ENCODE measurements around the gene ALKBH3.

GRCh38 chr11:43934601-43935423 is 54.2 kb downstream of the ALKBH3 start:
- no peak for TF ChIP-seq PATZ1 (CRISPR knock-in tag; IDR thresholded peaks at IDR 0.05; ENCODE audit: borderline replicate concordance)
- TF ChIP-seq, protein P1, sequence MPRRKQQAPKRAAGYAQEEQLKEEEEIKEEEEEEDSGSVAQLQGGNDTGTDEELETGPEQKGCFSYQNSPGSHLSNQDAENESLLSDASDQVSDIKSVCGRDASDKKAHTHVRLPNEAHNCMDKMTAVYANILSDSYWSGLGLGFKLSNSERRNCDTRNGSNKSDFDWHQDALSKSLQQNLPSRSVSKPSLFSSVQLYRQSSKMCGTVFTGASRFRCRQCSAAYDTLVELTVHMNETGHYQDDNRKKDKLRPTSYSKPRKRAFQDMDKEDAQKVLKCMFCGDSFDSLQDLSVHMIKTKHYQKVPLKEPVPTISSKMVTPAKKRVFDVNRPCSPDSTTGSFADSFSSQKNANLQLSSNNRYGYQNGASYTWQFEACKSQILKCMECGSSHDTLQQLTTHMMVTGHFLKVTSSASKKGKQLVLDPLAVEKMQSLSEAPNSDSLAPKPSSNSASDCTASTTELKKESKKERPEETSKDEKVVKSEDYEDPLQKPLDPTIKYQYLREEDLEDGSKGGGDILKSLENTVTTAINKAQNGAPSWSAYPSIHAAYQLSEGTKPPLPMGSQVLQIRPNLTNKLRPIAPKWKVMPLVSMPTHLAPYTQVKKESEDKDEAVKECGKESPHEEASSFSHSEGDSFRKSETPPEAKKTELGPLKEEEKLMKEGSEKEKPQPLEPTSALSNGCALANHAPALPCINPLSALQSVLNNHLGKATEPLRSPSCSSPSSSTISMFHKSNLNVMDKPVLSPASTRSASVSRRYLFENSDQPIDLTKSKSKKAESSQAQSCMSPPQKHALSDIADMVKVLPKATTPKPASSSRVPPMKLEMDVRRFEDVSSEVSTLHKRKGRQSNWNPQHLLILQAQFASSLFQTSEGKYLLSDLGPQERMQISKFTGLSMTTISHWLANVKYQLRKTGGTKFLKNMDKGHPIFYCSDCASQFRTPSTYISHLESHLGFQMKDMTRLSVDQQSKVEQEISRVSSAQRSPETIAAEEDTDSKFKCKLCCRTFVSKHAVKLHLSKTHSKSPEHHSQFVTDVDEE (CRISPR knock-in tag; IDR thresholded peaks at IDR 0.05) = no peak

Data from SK-N-SH treated with all-trans-retinoic acid at 6 μM for 48 hours (cell line).